HCT116 (cell line): ENCODE results near the gene STK39. TPM values are rescaled to one million over a fixed set of nuclear protein-coding genes. Genes with fewer than 3 reads are reported as not detected.

ENCODE experiments used
- ATAC-seq: fragments of 200-7000 bp; cut with Tn5 transposase; 2 replicates; pipeline ENCODE4 v1.9.1; 2020; ENCODE audit warnings: mild to moderate bottlenecking, moderate library complexity
- BruUV-seq: library from RNA; stranded (reverse); fragments of 400-500 nt; replicated peaks from 2 replicates; lab custom pipeline; 2021; lab: Mats Ljungman, UMichigan
- CTCF ChIA-PET: fragments of 300-600 bp; sonication (Branson Sonifier 250); formaldehyde crosslinking; loops from one replicate; lab custom pipeline; 2021; ENCODE audit warnings: antibody characterized with exemption; lab: Charles Lee
- POLR2A ChIA-PET: fragments of 300-600, 350-600 bp; sonication (Branson Sonifier 250); formaldehyde crosslinking; loops from one replicate; lab custom pipeline; 2021; ENCODE audit warnings: antibody characterized with exemption; lab: Charles Lee
- RAD21 ChIA-PET, 2 experiments: fragments of 300-600 bp; sonication (Branson Sonifier 250); formaldehyde crosslinking; loops; one replicate each; lab custom pipeline; 2023; ENCODE audit warnings: low total read pairs in 2 of 2; ENCODE audit not compliant: uncharacterized antibody in 2 of 2, unreplicated experiment in 2 of 2, low non-redundant PET in 1 of 2; lab: Charles Lee
- DNase-seq: peaks from one replicate; pipeline ENCODE4 v3.0.0-alpha.2; 2010; ENCODE audit warnings: low read depth, low spot score
- H2AFZ ChIP-seq: fragments of 200-600 bp; shearing (Covaris generic), sonication (generic); 2 replicates; pipeline ENCODE4 v1.6.1; 2017; ENCODE audit warnings: low read depth, mixed run types, mixed read lengths, antibody characterized with exemption, low read length; ENCODE audit not compliant: poor library complexity, severe bottlenecking
- H3K27ac ChIP-seq: 2 replicates; pipeline ENCODE4 v1.5.1; 2012; ENCODE audit warnings: low read depth, low read length
- H3K27me3 ChIP-seq: fragments of 200-600 bp; sonication (generic); 2 replicates; pipeline ENCODE4 v1.6.1; 2016; ENCODE audit warnings: mixed run types, low read length, mixed read lengths; ENCODE audit not compliant: insufficient read depth
- H3K36me3 ChIP-seq, 2 experiments: fragments of 200-500 bp in 1 of 2; fragments of 200-600 bp in 1 of 2; sonication (Bioruptor generic) in 1 of 2; sonication (generic) in 1 of 2; 2 replicates each; pipeline versions ENCODE4 v1.5.1 to v1.6.1; 2014 to 2016; ENCODE audit warnings: low read length in 2 of 2, inconsistent platforms in 1 of 2, mixed read lengths in 1 of 2, mixed run types in 1 of 2; ENCODE audit not compliant: insufficient read depth in 2 of 2, control insufficient read depth in 1 of 2
- H3K4me1 ChIP-seq, 2 experiments: fragments of 200-600 bp in 1 of 2; sonication (generic) in 1 of 2; 2 replicates each; pipeline versions ENCODE4 v1.5.1 to v1.6.1; 2012 to 2017; ENCODE audit warnings: low read length in 2 of 2, inconsistent platforms in 1 of 2, mild to moderate bottlenecking in 1 of 2, mixed read lengths in 1 of 2, mixed run types in 1 of 2, moderate library complexity in 1 of 2; ENCODE audit not compliant: insufficient read depth in 2 of 2, control insufficient read depth in 1 of 2
- H3K4me2 ChIP-seq: fragments of 200-600 bp; sonication (generic); 2 replicates; pipeline ENCODE4 v1.6.1; 2017; ENCODE audit warnings: mixed run types, low read length, mixed read lengths
- H3K4me3 ChIP-seq, 2 experiments: fragments of 200-600 bp in 1 of 2; sonication (generic) in 1 of 2; replicated peaks in 1 of 2; 2 replicates each; pipeline ENCODE4 v1.5.1; 2011 to 2016; ENCODE audit warnings: low read length in 2 of 2, control low read depth in 1 of 2, low read depth in 1 of 2, mild to moderate bottlenecking in 1 of 2, mixed read lengths in 1 of 2, mixed run types in 1 of 2
- H3K79me2 ChIP-seq: fragments of 200-600 bp; sonication (generic); 2 replicates; pipeline ENCODE4 v1.6.1; 2017; ENCODE audit warnings: mild to moderate bottlenecking, mixed run types, low read length, moderate library complexity, mixed read lengths; ENCODE audit not compliant: insufficient read depth
- H3K9ac ChIP-seq: fragments of 200-600 bp; sonication (generic); 2 replicates; pipeline ENCODE4 v1.6.1; 2016; ENCODE audit warnings: low read length, mixed read lengths
- H3K9me2 ChIP-seq: fragments of 200-600 bp; sonication (generic), shearing (Covaris generic); 2 replicates; pipeline ENCODE4 v1.6.1; 2017; ENCODE audit warnings: mixed run types, mild to moderate bottlenecking, moderate library complexity; ENCODE audit not compliant: insufficient read depth
- H3K9me3 ChIP-seq, 2 experiments: fragments of 200-500 bp in 1 of 2; fragments of 200-600 bp in 1 of 2; sonication (Bioruptor generic) in 1 of 2; sonication (generic) in 1 of 2; 2 replicates each; pipeline ENCODE4 v1.6.1; 2014 to 2017; ENCODE audit warnings: low read length in 2 of 2, mixed read lengths in 2 of 2, inconsistent platforms in 1 of 2, low read depth in 1 of 2, mild to moderate bottlenecking in 1 of 2, mixed run types in 1 of 2, moderate library complexity in 1 of 2; ENCODE audit not compliant: control insufficient read depth in 1 of 2, insufficient read depth in 1 of 2
- H4K20me1 ChIP-seq: fragments of 200-600 bp; sonication (generic), shearing (Covaris generic); 2 replicates; pipeline ENCODE4 v1.6.1; 2017; ENCODE audit warnings: mixed run types, mild to moderate bottlenecking, moderate library complexity; ENCODE audit not compliant: insufficient read depth
- ATF3 ChIP-seq: IDR thresholded peaks from 2 replicates; pipeline ENCODE4 v1.6.1; 2012
- CTCF ChIP-seq, 3 experiments: fragments of 200-600 bp in 1 of 3; sonication (generic) in 1 of 3; IDR thresholded peaks in 2 of 3; conservative IDR thresholded peaks in 1 of 3; 2 replicates each; pipeline ENCODE4 v1.5.1; 2012 to 2017; ENCODE audit warnings: low read depth in 2 of 3, low read length in 2 of 3, antibody characterized with exemption in 1 of 3, borderline replicate concordance in 1 of 3, control low read depth in 1 of 3, mild to moderate bottlenecking in 1 of 3, mixed read lengths in 1 of 3, mixed run types in 1 of 3, moderate library complexity in 1 of 3; ENCODE audit not compliant: insufficient read depth in 1 of 3
- EGR1 ChIP-seq: IDR thresholded peaks from 2 replicates; pipeline ENCODE4 v1.6.1; 2012; ENCODE audit warnings: low read depth
- ELF1 ChIP-seq: IDR thresholded peaks from 2 replicates; pipeline ENCODE4 v1.6.1; 2012; ENCODE audit warnings: low read depth, borderline replicate concordance
- EZH2 ChIP-seq: fragments of 200-600 bp; sonication (generic); IDR thresholded peaks from 2 replicates; pipeline ENCODE4 v1.6.1; 2017; ENCODE audit warnings: antibody characterized with exemption, mixed run types
- FOSL1 ChIP-seq: IDR thresholded peaks from 2 replicates; pipeline ENCODE4 v1.6.1; 2012; ENCODE audit warnings: low read depth
- JUND ChIP-seq: IDR thresholded peaks from 2 replicates; pipeline ENCODE4 v1.6.1; 2012
- POLR2A ChIP-seq: IDR thresholded peaks from 2 replicates; pipeline ENCODE4 v1.7.0; 2011; ENCODE audit warnings: borderline replicate concordance; ENCODE audit not compliant: insufficient read depth, insufficient read length; ENCODE audit errors: extremely low read depth
- RAD21 ChIP-seq: IDR thresholded peaks from 2 replicates; pipeline ENCODE4 v1.6.1; 2012; ENCODE audit warnings: low read depth, mild to moderate bottlenecking
- REST ChIP-seq: IDR thresholded peaks from 2 replicates; pipeline ENCODE4 v1.6.1; 2012; ENCODE audit warnings: low read depth
- SIN3A ChIP-seq: IDR thresholded peaks from 2 replicates; pipeline ENCODE4 v1.6.1; 2012; ENCODE audit warnings: low read depth
- SRF ChIP-seq: IDR thresholded peaks from 2 replicates; pipeline ENCODE4 v1.6.1; 2012; ENCODE audit warnings: low read depth
- YY1 ChIP-seq: IDR thresholded peaks from 2 replicates; pipeline ENCODE4 v1.6.1; 2011; ENCODE audit warnings: low read length, low read depth, moderate library complexity, mild to moderate bottlenecking; ENCODE audit not compliant: insufficient replicate concordance; ENCODE audit errors: extremely low read depth
- ZBTB33 ChIP-seq: IDR thresholded peaks from 2 replicates; pipeline ENCODE4 v1.6.1; 2011; ENCODE audit warnings: mild to moderate bottlenecking, low read length, moderate library complexity; ENCODE audit not compliant: insufficient replicate concordance; ENCODE audit errors: extremely low read depth
- ZFX ChIP-seq: fragments of 450-650 bp; IDR thresholded peaks from 2 replicates; pipeline ENCODE4 v1.6.1; 2017
- ZNF274 ChIP-seq: fragments of 200-500 bp; sonication (Bioruptor generic); IDR thresholded peaks from 2 replicates; pipeline ENCODE4 v1.6.1; 2014; ENCODE audit warnings: mild to moderate bottlenecking, low read depth, low read length, inconsistent platforms
- intact Hi-C: fragments of 100-400 bp; cut with micrococcal nuclease; formaldehyde crosslinking; loops from 2 replicates; pipeline ENCODE4 v1.10.0; 2022
- total RNA-seq: library from RNA; stranded (reverse); gene quantifications from one replicate; pipeline ENCODE4 v1.2.1, GENCODE V29; 2021; ENCODE audit not compliant: unreplicated experiment

Gene STK39
- total RNA-seq, 1 experiment from 2014 or later: 118 TPM

- no peak for TF ChIP-seq CTCF (IDR thresholded peaks at IDR 0.05 in 2 of 3, conservative IDR thresholded peaks at IDR 0.05 in 1 of 3; ENCODE audit: borderline replicate concordance in 1 of 3, insufficient read depth in 1 of 3, low read depth in 2 of 3, low read length in 2 of 3)
- no peak for TF ChIP-seq RAD21
- no peak for TF ChIP-seq ELF1
- no peak for TF ChIP-seq ATF3
- no peak for TF ChIP-seq ZNF274
Measured at GRCh38 chr2:167939514-167940345, 307.7 kb downstream of the STK39 start (continued).

GRCh38 chr2:167937403-167937802 lies 310.0 kb downstream of the STK39 start:
- H3K4me1 ChIP-seq: no peaks in the 10 kb centered on the region
- RAD21 ChIA-PET: no interaction called here
- H4K20me1 ChIP-seq: no peaks in the 10 kb centered on the region
- no peak overlapping the region for H3K4me2 ChIP-seq
- no peaks in the 10 kb centered on the region for H3K9me3 ChIP-seq
- no peak overlapping the region for H3K27ac ChIP-seq
- no peak overlapping the region for H2AFZ ChIP-seq
- POLR2A ChIA-PET: no interaction called here
- no peaks in the 10 kb centered on the region for H3K79me2 ChIP-seq
- CTCF ChIA-PET: no interaction called here
- peaks cover 22% of the 10 kb centered on the region; the same call in 1 of the 2 replicates for H3K27me3 ChIP-seq
- ATAC-seq: no peak
- BruUV-seq: no TSS peak
- no peak overlapping the region for H3K9ac ChIP-seq
- H3K4me3 ChIP-seq: no peak overlapping the region
- intact Hi-C loops: no loop called here
- no peak for DNase-seq
- no peaks in the 10 kb centered on the region for H3K9me2 ChIP-seq
- no peaks in the 10 kb centered on the region for H3K36me3 ChIP-seq
- TF ChIP-seq SRF (no peak), ELF1 (no peak), RAD21 (no peak), ZFX (no peak), ATF3 (no peak), EGR1 (no peak), FOSL1 (no peak), JUND (no peak), EZH2 (no peak), YY1 (no peak), ZBTB33 (no peak), SIN3A (no peak), REST (no peak), POLR2A (no peak)
